Stimulated activated CD8-positive, alpha-beta memory T cell treated with anti-CD3 and anti-CD28 coated beads, Interleukin-12 subunit alpha, Interleukin-12 subunit beta, amount 100 ng/mL, for 1 hour (primary cell): Measurements from ENCODE around the gene ZNF35.
A peak's percentile ranks its signal among the peaks of the same experiment; 100 is the strongest.

Experiments used
- DNase-seq: peaks from one replicate; pipeline ENCODE4 v3.0.0-alpha.2; 2020; ENCODE audit warnings: low read depth

The ZNF35 gene

GRCh38 chr3:44685128-44685800, 36.7 kb downstream of the ZNF35 start:
- DNase-seq, result peak; percentile 28

GRCh38 chr3:44687898-44688297, 39.4 kb downstream of the ZNF35 start:
- no peak for DNase-seq
